Activated naive CD4-positive, alpha-beta T cell treated with anti-CD3 and anti-CD28 coated beads, Interleukin-2, amount 50 U/mL, for 72 hours (primary cell): Measurements from ENCODE around the gene ATL2. TPM values are rescaled to one million over a fixed set of nuclear protein-coding genes. Genes with fewer than 3 reads are reported as not detected.
"Not testable (repeated sequence)": the region's sequence is repeated elsewhere in the genome, so short reads cannot be mapped to it uniquely, and the experiment has no call there.

Experiments used
- ATAC-seq, 2 donors: fragments of 150-1000 bp; cut with Tn5 transposase; 2 replicates each; pipeline ENCODE4 v1.10.0; 2021; ENCODE audit warnings: mild to moderate bottlenecking in 2 of 2, moderate library complexity in 2 of 2
- DNase-seq, 2 donors: peaks; one replicate each; pipeline ENCODE4 v3.0.0; 2021 to 2022; ENCODE audit warnings: low spot score in 2 of 2
- H3K27ac Mint-ChIP-seq, 2 donors: one replicate each; pipeline ENCODE4 v1.8.0; 2022; ENCODE audit warnings: mild to moderate bottlenecking in 2 of 2, mixed read lengths in 2 of 2
- H3K36me3 Mint-ChIP-seq, 2 donors: one replicate each; pipeline ENCODE4 v1.8.0; 2022; ENCODE audit warnings: mixed read lengths in 2 of 2
- H3K9me3 Mint-ChIP-seq, 2 donors: one replicate each; pipeline ENCODE4 v1.8.0; 2022; ENCODE audit warnings: mixed read lengths in 2 of 2
- total RNA-seq, 2 donors: library from RNA; stranded (reverse); gene quantifications; one replicate each; pipeline ENCODE4 v1.2.3, GENCODE V29; 2022

Gene ATL2
- total RNA-seq, 2 donors from 2014 or later = 46.3 to 55.8 TPM

DNA sequence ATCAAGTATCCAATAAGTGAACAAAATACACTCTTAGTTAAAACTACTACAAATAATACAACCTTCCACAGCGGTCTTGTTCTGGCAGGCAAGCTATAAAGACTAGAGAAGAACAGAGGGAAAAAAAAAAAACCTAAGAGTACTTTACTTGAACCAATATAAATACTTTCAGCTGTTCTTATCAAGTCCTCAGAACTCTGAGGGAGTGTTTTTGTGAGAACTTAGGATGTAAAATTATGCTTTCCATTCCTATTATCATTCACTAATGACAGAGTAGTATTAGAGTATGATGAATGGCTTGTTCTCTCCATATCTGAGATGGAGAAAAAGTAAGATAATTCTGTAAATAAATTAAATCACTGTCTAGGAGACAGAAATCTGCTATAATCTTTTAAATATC, 68.3 kb downstream of the ATL2 start:
- H3K27ac Mint-ChIP-seq = no peak overlapping the region
- ATAC-seq (no peak), DNase-seq (no peak)
- no peaks in the 10 kb centered on the region for H3K9me3 Mint-ChIP-seq
- H3K36me3 Mint-ChIP-seq = peaks cover 17 to 36% of the 10 kb centered on the region in 2 donors

DNA sequence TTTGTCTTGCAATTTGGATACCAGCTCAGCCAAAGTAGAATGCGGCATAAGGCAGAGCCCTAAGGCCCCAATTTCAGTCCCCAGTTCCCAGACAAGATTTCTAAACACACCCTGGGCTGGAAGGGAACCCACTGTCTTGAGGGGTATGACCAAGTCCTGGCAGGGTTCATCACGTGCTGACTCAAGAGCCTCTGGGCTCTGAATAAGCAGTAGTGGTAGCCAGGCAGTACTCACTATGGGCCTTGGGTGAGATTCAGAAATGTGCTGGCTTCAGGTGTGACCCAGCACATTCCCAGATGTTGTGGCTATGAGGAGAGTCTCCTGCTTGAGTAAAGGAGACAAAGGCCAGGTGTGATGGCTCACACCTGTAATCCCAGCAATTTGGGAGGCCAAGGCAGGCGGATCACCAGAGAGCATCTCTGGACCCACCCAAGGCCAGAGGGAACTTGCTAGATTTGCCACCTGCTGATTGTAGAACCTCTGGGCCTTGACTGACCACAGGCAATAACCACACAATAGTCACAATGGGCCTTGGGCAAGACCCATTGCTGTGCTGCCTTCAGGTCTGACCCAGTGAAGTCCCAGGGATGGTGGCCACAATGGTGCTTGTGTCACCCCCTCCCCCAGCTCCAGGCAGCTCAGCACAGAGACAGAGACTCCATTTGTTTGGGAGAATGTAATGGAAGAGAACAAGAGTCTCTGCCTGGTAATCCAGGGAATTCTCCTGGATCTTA, 74.9 kb downstream of the ATL2 start:
- peak overlapping the region in 1 of 2 donors; percentile 64 for H3K27ac Mint-ChIP-seq
- ATAC-seq (peak; percentile 34 to 51), DNase-seq (no peak)
- peaks cover 27 to 28% of the 10 kb centered on the region in 2 donors for H3K36me3 Mint-ChIP-seq
- no peaks in the 10 kb centered on the region for H3K9me3 Mint-ChIP-seq

GRCh38 chr2:38301340-38301968, 75.6 kb downstream of the ATL2 start:
- peaks cover 27 to 30% of the 10 kb centered on the region in 2 donors for H3K36me3 Mint-ChIP-seq
- DNase-seq (peak in 1 of 2 donors; percentile 40), ATAC-seq (peak; percentile 70 to 78)
- H3K27ac Mint-ChIP-seq = peak overlapping the region; percentile 26 to 65
- H3K9me3 Mint-ChIP-seq = no peaks in the 10 kb centered on the region

DNA sequence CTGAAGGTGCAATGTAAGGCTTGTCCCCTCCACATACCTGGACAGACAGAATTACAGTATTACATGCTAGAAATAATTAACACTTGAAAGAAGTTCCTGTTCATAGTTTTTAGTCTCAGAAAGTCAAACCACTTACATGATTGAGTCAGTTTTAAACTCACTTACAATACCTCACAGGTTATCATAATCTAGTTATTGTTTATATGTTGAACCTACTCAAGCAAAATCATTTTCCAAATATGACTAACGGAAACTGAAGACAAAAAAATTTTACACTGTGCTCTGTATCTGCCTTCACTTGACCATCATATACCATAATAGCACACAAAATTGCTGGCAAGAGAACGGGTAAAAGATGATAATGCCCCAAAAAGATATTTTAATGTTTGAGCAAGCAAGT, 78.5 kb downstream of the ATL2 start:
- peak in 1 of 2 donors; percentile 66 for ATAC-seq

GRCh38 chr2:38296197-38296780, 80.8 kb downstream of the ATL2 start:
- Mint-ChIP-seq H3K27ac (no peak overlapping the region), H3K36me3 (peaks cover 0 to 28% of the 10 kb centered on the region in 2 donors), H3K9me3 (no peaks in the 10 kb centered on the region)
- no peak for DNase-seq
- ATAC-seq = peak; percentile 39 to 54

More for the DNA sequence above, 78.5 kb downstream of the ATL2 start:
- peak overlapping the region in 1 of 2 donors; percentile 68 for H3K27ac Mint-ChIP-seq
- H3K36me3 Mint-ChIP-seq = peaks cover 7 to 36% of the 10 kb centered on the region in 2 donors
- DNase-seq = no peak
- no peaks in the 10 kb centered on the region for H3K9me3 Mint-ChIP-seq

GRCh38 chr2:38294597-38294996, 82.5 kb downstream of the ATL2 start:
- Mint-ChIP-seq H3K36me3 (peaks cover 0 to 24% of the 10 kb centered on the region in 2 donors), H3K9me3 (no peaks in the 10 kb centered on the region), H3K27ac (no peak overlapping the region)
- ATAC-seq = no peak
- DNase-seq = no peak

GRCh38 chr2:38293152-38293865, 83.8 kb downstream of the ATL2 start:
- Mint-ChIP-seq H3K9me3 (no peaks in the 10 kb centered on the region), H3K27ac (no peak overlapping the region), H3K36me3 (peaks cover 0 to 20% of the 10 kb centered on the region in 2 donors)
- ATAC-seq (no peak), DNase-seq (no peak)

DNA sequence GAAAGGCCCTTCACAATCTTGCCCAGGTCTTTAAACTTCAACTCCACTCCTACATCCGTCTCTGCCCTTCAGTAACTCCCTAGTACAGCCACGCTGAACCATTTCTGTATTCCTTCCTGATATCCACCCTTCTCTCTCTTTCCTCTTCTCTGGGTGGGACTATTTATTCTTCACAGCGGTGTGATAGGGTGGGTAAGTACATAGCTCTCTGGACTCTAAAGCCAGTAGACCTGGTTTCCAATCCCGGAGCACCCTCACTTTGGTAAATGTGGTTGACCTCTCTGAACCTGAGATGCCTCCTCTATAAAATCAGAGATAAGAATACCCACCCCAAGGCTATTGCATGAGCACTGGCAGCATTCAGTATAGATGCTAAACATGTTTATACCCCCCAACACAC, 86.7 kb downstream of the ATL2 start:
- no peaks in the 10 kb centered on the region for H3K36me3 Mint-ChIP-seq
- ATAC-seq (no peak), DNase-seq (no peak)
- H3K9me3 Mint-ChIP-seq = no peaks in the 10 kb centered on the region
- H3K27ac Mint-ChIP-seq = no peak overlapping the region

DNA sequence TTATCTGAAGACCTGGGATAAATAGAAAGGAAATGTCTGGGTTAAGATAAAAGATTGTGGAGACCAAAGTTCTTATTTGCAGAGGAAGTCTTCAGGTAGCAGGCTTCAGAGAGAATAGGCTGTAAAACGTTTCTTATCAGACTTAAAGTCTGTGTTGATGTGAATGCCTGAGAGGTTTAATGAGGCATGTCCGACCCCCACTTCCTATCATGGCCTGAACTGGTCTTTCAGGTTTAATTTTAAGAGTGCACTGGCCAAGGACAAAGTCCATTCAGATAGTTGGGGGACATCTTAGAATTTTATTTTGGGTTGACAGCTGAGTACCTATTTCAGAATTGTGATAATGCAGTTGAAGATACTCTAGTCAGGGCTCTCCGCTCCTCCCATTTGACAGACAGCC, 92.1 kb downstream of the ATL2 start:
- no peak for DNase-seq
- H3K36me3 Mint-ChIP-seq = no peaks in the 10 kb centered on the region
- no peak overlapping the region for H3K27ac Mint-ChIP-seq
- no peaks in the 10 kb centered on the region for H3K9me3 Mint-ChIP-seq
- ATAC-seq = no peak

DNA sequence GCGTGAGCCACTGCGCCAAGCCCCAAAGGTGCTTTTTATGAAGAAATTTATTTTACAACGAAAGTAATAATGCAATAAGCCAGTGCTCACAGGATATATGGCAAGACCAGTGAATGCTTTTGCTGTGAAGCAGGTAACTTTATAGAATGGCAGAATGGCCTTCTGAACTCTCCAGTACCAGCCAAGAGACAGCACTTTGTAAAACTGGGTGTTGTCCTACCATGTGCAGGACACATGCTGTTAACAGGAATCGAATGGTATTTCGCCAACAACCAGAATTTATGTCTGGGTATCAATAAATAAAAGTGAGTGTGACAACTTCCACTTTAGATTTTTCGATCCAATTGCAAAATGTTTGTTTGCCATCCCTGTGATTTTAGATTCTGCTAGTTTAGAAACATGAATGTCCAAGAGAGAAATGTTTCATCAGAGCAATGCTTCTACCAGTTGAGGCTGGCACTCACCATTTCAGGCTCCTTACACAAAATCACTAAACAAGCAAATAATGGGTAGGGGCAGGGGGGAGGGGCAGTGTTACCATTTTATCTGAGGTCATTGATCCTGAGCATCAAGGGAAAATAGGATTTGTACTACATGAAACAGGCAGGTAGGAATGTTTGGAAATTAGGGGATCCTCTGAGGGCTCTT, 95.9 kb downstream of the ATL2 start:
- no peak for ATAC-seq
- Mint-ChIP-seq H3K9me3 (no peaks in the 10 kb centered on the region), H3K36me3 (no peaks in the 10 kb centered on the region)

DNA sequence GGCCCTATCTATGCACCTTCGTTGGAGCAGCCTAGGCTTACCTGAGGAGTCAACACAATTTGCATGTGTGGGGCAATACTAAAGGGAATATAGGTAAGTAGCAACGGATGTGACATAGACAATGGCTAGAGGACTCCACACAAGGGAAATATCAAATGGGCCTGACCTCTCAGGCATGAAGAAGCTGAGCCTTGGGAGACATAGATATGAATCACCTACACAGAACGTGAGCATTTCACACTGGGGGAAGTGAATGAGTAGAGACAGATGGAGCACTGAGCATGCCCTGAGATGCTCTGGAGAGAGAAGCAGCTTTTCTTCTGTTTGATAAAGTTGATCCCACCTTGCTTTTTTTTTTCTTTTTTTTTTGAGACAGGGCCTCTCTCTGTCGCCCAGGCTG, 97.9 kb downstream of the ATL2 start:
- H3K27ac Mint-ChIP-seq = no peak overlapping the region
- ATAC-seq (no peak), DNase-seq (no peak)
- no peaks in the 10 kb centered on the region for H3K9me3 Mint-ChIP-seq
- no peaks in the 10 kb centered on the region for H3K36me3 Mint-ChIP-seq

More for the DNA sequence above, 95.9 kb downstream of the ATL2 start:
- no peak for DNase-seq
- no peak overlapping the region for H3K27ac Mint-ChIP-seq

GRCh38 chr2:38278117-38278438, 99.0 kb downstream of the ATL2 start:
- ATAC-seq, H3K27ac Mint-ChIP-seq, H3K36me3 Mint-ChIP-seq, DNase-seq, H3K9me3 Mint-ChIP-seq: not testable (repeated sequence)

DNA sequence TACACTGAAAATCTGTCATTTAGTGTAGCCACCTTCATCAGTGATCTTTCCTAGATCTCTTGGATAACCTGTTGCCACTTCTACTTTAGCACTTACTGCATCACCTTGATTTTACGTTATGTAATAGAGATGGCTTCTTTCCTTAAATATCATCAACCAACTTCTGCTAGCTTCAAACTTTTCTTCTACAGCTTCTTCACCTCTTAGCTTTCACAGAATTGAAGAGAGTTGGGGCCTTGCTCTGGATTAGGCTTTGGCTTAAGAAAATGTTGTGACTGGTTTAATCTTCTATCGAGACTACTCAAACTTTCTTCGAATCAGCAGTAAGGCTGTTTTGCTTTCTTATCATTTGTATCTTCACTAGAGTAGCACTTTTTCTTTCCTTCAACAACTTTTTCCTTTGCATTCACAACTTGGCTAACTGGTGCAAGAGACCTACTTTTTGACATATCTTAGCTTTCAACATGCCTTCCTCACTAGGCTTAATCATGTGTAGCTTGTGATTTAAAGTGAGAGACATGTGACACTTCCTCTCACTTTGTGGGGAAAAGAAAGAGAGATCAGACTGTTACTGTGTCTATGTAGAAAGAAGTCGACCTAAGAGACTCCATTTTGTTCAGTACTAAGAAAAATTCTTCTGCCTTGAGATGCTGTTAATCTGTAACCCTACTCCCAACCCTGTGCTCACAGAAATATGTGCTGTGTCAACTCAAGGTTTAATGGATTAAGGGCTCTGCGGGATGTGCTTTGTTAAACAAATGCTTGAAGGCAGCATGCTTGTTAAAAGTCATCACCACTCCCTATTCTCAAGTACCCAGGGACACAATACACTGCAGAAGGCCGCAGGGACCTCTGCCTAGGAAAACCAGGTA, 99.6 kb downstream of the ATL2 start:
- DNase-seq = no peak
- Mint-ChIP-seq H3K36me3 (no peaks in the 10 kb centered on the region), H3K9me3 (no peaks in the 10 kb centered on the region), H3K27ac (no peak overlapping the region)
- peak in 1 of 2 donors; percentile 43 for ATAC-seq

DNA sequence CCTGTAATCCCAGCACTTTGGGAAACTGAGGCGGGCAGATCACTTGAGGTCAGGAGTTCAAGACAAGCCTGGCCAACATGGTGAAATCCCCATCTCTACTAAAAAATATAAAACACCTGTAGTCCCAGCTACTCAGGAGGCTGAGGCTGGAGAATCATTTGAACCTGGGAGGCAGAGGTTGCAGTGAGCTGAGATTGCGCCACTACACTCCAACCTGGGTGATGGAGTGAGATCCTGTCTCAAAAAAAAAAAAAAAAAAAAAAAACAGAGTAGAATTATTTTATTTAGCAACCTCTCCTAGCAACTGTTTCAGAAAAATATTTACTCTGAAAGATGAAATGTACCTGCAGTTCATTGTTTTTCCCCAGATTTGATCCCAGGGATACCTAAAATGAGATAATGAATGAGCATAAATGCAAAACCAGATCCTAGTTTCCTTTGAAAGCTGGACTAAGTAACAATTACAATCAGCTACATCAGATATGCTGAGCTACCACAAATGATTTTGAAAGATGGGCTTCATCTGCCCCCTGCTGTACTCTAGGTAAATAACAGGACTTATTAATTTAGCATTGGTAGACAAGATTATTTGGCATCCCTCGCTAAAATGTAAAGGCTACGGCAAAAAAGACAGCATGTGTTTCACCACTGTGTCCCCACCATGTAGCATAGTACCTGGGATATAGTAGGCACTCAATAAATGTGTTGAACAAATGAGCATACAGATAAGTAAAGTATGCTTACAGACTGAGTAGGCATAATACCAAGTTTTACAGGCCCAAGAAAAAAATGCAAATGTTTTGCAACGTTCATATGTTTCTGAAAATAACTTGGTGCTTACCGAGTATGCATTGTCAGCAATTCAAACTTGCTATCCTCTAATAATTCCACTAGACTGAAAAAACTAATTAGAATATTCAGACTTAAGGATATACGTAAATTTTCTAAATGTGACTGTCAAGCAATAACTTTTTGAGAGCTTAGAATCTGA, 102.5 kb downstream of the ATL2 start:
- ATAC-seq (peak; percentile 55 to 61), DNase-seq (peak in 1 of 2 donors; percentile 21)
- Mint-ChIP-seq H3K9me3 (no peaks in the 10 kb centered on the region), H3K27ac (no peak overlapping the region), H3K36me3 (no peaks in the 10 kb centered on the region)

DNA sequence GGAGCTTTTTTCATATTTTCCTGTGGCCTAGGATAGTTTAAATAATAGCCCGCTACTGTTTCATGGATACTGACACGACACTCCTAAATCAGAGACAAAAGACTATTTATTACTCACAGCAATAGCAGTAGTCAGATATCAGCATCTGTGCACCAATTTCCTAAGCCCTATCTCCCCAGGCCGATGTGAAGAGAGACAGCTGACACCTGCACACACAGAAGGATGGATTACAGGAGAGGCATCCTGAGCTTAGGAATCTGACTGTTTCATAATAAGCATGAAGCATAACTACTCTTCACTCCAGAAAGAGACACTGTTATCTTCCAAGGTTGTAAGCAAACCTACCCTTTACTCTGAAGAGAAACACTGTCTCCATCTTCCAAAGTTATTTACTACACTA, 105.4 kb downstream of the ATL2 start:
- no peak for ATAC-seq
- Mint-ChIP-seq H3K27ac (no peak overlapping the region), H3K9me3 (peaks cover 4 to 15% of the 10 kb centered on the region in 2 donors), H3K36me3 (peaks cover 0 to 10% of the 10 kb centered on the region in 2 donors)
- no peak for DNase-seq
